CD4-positive, alpha-beta T cell treated with Interleukin-17A for 1 hour (primary cell): Measurements from ENCODE around the gene ADGRL3.

Source experiments
- DNase-seq: peaks from one replicate; pipeline ENCODE4 v3.0.0-alpha.2; 2020

Gene ADGRL3

DNA sequence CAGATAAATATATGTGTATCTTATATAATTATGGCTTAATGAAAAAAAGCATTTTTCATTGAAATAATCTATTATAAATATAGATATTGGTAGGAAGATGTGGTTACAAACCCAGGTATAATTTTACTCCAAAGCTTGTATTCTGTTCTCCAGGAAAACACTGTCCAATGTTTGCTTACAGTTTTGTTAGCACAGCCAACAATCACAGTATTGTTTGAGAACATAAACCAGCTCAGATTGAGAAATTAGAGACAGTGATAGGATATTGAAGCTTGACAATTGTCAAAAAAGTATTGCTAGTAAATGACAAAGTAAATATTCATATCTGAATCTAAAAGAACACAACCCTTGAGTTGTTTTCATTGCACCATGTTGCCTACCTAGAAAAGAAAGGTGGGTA lies 228.8 kb downstream of the ADGRL3 start:
- DNase-seq, result no peak

DNA sequence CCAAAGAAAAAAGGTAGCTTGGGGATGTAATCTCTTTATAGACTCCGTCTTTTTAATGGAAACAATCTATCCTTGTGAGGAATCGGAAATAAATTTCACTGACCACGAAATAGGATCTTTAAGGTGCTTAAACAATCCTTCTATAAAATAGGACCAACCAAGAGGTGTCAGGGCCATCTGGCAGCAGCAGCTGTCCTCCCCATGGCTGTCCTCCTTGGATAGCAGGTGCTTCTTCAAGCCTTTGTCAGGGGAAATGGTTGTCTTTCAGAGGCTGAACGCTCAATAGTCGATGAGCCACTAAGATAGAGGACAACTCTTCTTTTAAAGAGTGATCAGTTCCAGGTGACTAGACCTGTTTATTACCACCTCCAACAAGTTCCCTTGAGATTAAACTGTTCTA lies 231.0 kb downstream of the ADGRL3 start:
- DNase-seq, result no peak

DNA sequence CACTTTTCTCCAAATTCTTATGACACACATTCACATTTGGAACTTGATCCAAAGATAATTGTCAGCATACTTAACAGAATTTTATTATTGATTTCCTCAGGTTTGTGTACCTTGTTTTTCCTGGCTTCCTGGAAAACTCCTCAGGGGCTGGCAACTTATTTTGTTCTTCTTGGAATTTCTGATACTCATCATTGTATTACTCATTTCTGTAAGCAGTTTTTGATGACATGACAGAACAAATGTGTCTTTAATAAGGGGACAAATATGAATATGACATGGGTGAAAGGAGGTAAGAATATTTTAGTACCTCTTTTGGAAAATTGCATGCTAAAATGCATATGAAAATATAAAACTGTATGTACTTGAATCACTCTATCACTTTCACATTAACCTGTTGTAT lies 237.8 kb downstream of the ADGRL3 start:
- DNase-seq, result no peak

DNA sequence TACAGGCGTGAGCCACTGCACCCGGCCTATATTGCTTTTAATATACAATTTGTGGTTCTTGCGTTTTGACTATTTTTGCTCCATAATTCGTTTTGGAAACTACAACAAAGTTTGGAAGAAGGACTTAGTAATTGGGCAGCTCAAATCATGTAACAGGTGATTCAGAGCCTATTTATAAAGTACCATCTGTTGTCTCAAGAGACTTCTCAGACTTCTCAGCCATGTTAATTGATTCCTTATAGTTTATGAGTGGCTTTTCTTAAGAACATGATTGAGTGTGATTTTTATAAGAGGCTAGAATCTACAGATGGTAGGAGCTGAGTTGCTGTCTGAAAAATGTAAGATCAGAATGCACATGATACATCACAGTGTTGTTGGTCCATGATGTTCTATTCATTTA lies 240.2 kb downstream of the ADGRL3 start:
- no peak for DNase-seq

DNA sequence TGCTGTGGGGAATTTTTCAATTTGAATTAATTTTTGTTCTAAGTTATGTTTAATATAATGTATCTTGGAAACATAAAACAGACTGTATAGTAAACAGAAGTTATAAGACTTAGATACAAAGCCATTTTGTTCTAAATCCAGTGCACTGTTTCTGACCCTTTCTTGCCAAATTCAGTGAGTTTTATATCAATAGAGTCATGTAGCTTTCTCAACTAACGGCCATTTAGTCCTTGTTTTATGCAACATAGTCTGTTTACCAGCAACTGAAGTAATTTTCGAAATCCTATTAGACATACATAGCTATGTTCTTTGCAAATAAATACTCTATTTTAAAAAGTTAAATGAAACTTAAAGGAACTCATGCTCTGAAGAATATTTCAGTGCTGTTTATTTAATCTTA lies 242.8 kb downstream of the ADGRL3 start:
- no peak for DNase-seq

DNA sequence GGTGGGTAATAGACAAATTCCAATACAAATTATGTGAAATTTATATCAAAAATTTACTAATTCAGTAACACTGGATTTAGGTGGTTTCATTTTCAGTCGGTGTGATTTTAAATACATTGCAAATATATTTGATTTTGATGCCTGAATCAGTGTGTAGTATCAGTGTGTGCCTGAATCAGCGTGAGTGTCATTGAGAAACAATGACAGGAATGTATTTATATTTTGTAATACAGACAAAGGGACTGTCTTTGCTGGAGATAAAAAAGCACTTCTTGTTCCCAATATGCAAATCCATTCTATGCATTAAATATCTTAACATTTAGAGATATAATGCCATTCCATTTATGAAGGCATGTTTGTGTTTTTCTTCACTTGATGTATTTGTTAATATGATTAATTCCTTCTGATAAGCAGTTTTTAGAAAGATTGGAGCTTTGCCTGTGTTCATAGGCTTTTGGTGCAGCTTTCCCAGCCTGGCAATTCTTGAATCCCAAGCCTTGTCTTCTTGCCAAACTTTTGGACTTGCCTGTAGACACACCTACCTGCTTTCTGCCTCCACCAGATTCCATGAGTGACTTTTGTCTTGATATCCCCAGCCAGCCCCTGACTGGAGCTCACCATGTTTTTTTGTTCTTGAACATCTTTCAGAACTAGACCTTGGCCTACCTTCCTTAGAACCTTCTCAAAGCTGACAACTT lies 243.8 kb downstream of the ADGRL3 start:
- DNase-seq, result no peak

DNA sequence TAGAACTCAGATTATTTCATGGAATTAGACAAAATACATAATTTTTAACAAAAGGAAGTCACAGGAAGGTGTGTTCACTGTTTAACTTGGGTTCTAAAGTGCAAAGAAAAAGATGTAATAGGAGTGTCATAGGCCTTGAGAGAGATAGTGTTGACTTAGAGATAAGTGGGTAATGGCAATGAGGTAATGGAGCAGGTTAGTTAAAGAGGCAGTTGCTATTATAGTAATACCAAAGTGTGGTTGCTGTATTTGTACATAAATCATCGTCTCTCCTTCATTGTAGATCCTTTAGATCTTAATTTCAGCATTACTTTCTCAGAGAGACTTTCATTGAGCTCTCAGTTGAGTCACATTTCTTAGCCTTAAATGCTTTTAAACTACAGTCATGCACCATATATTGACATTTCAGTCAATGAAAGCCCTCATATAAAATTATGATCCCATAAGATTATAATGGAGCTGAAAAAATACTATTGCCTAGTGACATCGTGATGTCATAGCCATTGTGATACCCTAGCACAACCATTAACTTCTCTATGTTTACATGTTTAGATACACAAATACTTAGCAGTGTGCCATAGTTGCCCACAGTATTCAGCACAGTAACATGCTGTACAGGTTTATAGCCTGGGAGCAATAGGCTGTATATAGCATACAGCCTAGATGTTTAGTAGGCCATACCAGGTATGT lies 245.4 kb downstream of the ADGRL3 start:
- DNase-seq, result no peak

DNA sequence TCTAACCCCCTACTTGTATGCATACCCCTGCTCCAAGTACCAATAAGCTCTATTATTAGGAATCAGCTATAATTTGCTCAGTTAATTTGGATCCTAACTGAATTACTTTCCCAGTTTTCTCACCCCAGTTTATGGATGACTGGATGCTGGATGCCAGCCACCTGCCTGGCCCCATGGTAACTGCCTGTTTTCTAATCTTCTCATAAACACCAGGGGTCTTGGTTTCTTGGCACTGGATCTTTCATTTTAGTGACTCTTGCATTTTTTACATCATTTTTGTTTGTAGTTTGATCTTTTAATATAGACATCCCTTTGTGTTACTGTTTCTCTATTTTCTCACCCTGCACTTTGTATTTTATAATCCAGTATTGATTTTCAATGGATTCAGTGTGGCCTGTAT lies 246.8 kb downstream of the ADGRL3 start:
- DNase-seq, result no peak

DNA sequence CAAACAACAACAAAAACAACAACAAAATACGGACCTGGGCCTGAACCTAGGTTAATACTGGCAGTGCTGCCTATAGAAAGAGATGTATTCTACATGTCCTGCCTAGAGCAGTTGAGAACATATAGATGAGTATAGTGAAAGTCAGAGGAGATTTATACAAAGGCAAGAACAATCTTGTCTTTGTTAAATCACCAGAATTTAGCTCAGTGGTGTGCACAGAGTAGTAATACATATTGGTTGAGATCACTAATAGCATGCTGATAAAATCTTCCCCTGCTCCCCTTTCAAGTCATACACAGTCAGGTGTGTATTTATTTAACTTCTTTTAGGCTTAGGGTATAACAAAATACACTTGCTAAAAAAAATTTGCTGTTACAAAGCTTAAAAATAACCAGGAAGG lies 247.8 kb downstream of the ADGRL3 start:
- no peak for DNase-seq

DNA sequence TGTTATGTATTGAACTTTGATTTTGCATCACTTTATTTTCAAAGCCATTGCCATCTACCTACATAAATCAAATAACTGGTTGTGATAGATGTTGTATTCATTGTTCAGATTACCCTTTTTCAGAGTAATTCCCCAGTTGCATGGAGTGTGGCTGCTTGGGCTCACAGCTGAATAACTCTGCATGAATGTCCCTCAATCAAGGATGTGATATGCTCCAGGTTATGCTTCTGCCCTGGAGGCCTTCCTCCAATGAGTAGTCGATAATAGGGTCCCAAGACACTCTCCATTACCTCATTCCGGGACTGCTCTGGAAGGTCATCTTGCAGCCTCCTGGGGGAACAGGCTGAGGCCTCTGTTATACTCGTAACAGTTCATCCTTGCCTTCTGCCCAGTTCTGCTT lies 251.8 kb downstream of the ADGRL3 start:
- DNase-seq, result no peak

DNA sequence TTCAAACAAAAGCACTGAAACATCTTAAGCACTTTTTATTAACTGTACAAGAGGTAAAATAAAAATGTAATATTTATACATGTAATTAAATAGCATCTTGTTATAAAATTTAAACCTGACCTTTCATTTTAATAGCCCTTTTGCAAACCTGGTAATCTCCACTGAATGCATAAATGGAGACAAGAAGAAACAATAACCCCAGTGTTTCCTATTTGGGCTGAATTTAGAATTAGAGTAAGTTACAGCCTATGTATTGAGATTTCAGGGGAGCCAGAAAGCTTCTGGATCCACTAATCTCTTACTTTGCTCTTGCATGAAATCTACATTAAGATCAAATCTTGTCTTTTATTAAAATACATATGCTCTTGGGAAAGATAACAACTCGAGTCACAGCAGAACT lies 261.8 kb downstream of the ADGRL3 start:
- DNase-seq, result no peak

DNA sequence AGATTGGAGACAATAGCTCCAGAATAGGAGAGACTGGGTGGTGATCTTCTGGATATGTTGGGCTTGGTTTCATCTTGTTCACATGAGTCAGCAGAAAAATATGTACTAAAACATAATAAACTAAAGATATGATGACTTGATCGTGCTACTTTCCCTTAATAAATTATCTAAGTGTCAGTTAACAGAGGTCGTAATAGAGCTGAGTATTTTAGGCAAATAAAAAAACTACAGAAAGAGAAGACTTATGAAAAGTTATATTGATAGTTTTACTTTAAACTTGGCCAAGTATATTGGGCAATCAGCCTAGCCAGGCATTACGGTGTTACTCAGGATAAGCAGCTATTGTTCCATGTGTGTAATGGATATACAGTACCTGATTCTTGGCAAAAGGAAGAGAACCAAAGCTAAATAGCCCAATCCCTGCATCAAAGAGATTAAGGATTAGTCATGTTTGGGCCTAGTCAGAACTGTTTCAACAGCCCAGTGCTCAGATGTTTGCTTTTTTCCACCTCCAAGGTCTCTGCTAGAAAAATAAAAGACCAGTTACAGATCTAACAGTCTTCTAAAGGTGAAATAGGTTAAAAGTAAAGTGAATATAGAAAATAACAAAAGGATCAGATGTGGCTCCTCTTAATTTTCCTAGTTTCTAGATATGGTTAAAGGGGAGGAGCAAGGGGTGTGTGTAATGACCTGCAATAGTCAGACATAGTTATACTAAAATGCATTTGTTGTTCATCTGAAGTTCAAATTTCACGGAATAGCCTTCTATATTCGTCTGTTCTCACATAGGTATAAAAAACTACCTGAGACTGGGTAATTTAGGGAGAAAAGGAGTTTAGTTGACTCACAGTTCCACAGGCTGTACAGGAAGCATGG lies 262.6 kb downstream of the ADGRL3 start:
- no peak for DNase-seq

DNA sequence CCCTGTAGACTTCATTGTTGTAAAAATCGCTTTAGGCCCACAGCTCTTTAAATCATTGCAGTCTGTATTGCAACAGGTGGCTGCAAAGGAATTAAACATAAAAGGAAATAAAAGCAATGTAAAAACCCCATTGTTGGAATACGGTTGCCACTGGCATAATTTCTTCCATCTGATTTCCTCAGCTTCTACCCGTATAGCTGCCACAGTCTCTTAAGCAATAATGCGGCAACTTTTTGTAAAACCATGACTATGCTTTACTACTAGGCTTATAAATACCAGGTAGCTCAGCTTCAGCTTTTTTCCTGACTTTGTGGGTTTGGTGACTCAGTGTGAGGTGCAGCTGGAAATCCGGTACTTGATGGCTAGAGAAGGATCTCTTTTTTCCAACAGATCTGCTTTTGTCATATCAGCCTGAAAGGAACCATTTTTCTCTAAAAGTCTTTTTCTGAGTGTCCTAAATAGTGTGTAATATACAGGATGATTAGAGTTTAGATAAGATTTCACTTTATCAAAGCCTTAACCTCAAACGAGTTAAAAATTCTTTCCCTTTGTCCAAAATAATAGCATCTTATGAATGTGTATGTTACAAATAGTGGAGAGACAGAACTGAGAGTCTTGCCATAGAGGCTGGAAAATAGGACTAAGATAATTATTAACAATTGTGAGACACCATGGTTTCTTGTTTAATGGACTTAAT lies 268.0 kb downstream of the ADGRL3 start:
- no peak for DNase-seq

DNA sequence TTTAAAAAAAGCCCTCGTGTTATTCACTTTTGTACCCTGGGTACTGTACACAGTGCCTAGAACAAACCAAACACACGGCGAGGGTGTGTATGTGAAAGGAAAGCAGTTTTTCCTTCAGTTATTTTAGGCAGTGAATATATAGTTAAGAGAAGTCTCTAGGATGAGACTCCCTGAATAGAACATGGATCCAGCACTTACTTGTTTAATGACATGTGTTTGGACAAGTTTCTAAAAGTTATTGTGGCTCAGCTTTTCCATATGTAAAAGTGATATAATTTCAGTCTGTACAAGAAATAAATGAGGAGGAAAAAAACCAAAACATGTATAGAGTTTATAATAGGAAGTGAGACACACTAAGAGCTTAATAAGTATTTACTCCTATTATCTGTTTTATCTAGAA lies 273.2 kb downstream of the ADGRL3 start:
- no peak for DNase-seq

DNA sequence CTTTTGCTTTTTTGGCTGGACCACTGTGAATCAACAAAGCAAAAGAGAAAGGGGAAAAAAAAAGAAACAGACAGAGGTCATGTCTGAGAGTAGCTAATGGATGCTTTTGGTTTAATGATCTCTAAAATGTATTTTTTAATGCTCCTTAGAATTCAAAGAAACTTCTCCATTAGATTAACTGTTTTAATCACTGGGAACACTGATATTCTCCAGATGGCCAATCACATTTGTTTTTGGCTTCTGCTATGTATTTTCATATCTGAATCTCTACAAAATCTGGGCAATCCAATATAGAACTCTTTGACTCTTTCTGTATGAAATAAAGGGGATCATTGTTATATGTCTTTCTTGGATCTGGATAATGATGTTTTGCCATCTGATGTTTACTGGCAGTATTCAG lies 278.2 kb downstream of the ADGRL3 start:
- no peak for DNase-seq

DNA sequence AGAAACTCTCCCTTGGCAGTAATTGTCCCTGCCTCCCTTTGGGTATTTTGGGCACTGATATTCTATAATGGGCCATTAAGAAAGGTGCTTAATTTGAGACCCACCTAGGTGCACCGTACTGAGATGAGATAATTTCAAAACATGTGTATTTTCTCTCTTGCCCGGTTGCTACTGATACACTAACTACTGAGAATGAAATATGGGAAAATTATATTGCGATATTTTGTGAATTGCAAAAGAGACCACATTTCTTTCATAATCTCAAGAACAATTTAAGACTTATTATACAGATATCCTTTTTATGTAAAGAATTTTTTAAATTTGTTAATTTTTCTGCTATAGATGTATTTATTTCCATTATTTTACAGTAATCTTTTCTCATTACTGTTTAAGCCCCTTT lies 284.9 kb downstream of the ADGRL3 start:
- DNase-seq, result no peak

DNA sequence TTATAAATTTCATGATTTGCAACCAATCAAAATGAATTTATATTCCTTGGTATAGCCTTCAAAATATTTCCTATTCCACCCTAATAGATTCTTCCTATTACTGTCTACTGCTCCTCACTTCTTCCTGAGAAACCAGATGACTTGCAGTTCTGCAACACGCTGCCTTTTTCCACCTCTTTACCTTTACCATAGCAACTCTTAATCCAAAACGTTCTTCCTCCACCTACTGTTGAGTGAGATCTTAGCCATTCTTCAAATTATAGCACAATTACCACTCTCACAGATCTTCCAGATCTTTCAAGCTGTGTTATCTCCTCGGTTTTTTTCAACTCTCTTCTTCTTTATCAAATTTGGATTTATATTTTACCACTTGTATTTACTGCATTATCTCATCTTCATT lies 289.8 kb downstream of the ADGRL3 start:
- DNase-seq, result no peak

DNA sequence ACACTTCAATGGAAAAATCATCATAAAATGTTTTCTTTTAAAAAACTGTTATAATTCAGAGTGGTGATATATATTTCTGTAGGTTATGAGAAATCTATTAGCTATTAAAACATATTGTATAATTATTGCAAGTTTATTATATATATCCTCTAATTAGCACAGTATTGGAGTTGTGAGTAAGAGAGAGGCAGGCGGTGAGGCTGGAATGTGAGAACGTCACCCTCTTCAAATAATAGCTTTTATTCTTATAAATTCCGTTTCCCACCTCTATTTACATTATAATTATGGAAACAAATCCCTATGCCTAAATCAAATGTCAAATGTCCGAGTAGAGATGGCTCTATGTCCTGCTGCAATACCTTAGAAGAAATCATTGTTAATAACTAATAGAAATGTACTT lies 292.9 kb downstream of the ADGRL3 start:
- DNase-seq, result no peak

DNA sequence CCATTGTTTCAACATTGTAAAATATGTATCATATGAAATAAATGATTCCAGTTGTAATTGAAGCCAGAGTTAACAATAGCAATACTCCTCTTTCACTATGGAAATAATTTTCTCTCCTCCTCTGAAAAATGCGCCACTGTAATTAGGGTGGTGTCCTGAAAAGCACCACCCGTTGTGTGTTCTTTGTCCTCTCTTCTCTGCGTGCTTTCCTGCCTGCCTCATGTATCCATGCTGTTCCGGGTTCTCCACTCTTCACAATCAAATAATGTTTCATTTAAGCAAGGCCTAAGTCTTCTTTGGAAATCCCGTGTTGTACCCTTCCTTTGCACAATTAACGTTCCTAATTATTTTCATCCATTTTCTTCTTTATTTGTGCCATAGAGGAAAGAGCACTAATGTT lies 293.3 kb downstream of the ADGRL3 start:
- no peak for DNase-seq

DNA sequence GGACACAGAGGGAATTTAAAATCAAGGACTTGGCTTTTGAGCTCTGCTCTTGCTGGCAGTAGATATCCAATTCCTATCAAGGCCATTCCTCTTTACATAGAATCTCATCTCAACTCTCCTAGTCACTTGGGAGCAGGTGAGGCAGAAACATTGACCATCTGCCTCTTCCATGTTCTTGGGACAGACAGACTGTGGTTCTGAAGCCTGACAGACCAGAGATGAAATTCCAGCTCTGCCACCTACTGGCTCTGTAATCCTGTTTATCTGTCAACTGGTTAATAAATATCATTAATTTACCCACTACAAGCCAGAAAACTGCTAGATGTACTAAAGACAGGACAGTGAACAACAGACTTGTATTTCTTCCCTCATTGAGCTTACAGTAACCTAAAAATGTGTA lies 300.8 kb downstream of the ADGRL3 start:
- no peak for DNase-seq

DNA sequence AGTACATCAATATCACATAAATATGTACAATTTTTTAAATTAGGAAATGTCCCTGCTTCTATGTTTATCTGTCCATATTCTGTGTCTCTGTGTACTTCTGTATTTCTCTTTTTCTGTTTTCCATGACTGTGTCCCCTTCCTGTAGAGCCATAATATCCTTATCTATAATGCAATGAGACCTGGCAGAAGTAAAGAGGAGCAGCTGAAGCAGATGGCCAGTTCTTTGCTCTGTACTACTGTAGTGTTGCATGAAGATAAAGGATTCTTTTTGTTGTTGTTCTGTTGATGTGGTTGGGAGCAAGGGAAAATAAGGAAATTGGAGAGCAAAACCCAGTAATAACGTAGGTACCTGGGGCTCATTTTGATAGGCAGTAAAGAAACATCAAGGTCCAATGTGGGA lies 301.7 kb downstream of the ADGRL3 start:
- no peak for DNase-seq

DNA sequence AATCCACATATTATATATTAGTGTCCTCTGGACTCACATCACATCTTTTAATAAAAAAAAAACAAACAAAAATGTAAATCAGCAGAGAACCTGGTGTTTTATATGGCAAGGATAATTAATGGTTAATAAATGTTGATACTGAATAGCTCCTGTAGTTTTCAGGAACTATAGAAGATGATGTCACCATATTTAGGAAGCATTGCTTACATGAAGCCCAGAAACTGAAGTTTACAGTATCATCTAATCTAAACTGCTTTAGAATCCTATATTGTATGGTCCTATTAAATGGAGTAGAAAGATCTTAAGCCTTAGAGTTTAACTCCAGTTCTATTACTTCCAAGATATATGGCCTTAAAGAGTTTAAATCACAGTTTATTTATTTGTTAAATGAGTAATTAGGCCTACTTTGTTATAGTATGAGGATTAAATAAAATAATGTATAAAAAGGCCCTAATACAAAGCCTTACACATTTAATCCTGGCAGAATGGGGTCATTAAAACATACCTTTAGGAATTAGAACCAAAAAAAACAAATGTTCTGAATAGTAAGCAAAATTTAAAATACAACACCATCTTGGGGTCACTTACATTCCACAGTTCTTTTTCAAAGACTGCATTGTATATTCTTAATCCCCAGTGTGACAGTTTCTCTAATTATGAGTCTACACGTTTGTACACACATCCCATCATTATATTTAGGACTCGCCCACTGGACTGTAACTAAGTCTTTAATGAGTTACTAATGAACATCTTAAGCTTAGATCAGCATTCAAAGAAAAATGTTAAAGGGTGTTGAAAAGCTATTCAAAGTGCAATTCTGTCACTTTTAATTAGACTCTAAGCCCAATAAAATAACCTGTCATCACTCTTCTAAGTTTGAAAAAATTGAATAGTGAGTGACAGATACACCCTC lies 305.9 kb downstream of the ADGRL3 start:
- DNase-seq, result no peak
